OCI-LY1 (cell line): ENCODE measurements around the gene ACSL6.

Experiments used
- EZH2 ChIP-seq: fragments of 200-600 bp; sonication (generic), shearing (Covaris generic); IDR thresholded peaks from 2 replicates; pipeline ENCODE4 v1.8.0; 2017; ENCODE audit warnings: borderline replicate concordance, mixed run types, mild to moderate bottlenecking, antibody characterized with exemption, low read length, moderate library complexity, mixed read lengths
- TF ChIP-seq, protein P1 (sequence below): fragments of 200-600 bp; sonication (generic), shearing (Covaris generic); IDR thresholded peaks from 2 replicates; pipeline ENCODE4 v1.5.1; 2017; ENCODE audit warnings: mild to moderate bottlenecking, antibody characterized with exemption, low read length, moderate library complexity, mixed read lengths

GRCh38 chr5:132024117-132024435, 12.6 kb upstream of the ACSL6 start:
- TF ChIP-seq, protein P1, sequence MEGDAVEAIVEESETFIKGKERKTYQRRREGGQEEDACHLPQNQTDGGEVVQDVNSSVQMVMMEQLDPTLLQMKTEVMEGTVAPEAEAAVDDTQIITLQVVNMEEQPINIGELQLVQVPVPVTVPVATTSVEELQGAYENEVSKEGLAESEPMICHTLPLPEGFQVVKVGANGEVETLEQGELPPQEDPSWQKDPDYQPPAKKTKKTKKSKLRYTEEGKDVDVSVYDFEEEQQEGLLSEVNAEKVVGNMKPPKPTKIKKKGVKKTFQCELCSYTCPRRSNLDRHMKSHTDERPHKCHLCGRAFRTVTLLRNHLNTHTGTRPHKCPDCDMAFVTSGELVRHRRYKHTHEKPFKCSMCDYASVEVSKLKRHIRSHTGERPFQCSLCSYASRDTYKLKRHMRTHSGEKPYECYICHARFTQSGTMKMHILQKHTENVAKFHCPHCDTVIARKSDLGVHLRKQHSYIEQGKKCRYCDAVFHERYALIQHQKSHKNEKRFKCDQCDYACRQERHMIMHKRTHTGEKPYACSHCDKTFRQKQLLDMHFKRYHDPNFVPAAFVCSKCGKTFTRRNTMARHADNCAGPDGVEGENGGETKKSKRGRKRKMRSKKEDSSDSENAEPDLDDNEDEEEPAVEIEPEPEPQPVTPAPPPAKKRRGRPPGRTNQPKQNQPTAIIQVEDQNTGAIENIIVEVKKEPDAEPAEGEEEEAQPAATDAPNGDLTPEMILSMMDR, result no peak
- no peak for TF ChIP-seq EZH2
